ENCODE results near the gene MAVS.

Gene MAVS

GRCh38 chr20:3808544-3808943, 38.1 kb upstream of the MAVS start:
- Mint-ChIP-seq H3K36me3 (peaks cover 19% of the 10 kb centered on the region), H3K27me3 (no peaks in the 10 kb centered on the region), H3K9me3 (no peaks in the 10 kb centered on the region), H3K4me1 (peaks cover 21% of the 10 kb centered on the region), H3K4me3 (no peak overlapping the region), H3K27ac (no peak overlapping the region)
- DNase-seq (ENCODE audit: low spot score in 2 of 2): no peak
- ATAC-seq (ENCODE audit: low read depth): no peak

- H3K27ac Mint-ChIP-seq: peak overlapping the region; percentile 63
- no peaks in the 10 kb centered on the region for H3K36me3 Mint-ChIP-seq
- peak overlapping the region; percentile 67 for H3K4me3 Mint-ChIP-seq
- H3K4me1 Mint-ChIP-seq: peaks cover 14% of the 10 kb centered on the region
- no peaks in the 10 kb centered on the region for H3K9me3 Mint-ChIP-seq
- H3K27me3 Mint-ChIP-seq: peaks cover 4% of the 10 kb centered on the region
- DNase-seq (ENCODE audit: low spot score in 2 of 2) (no peak), ATAC-seq (ENCODE audit: low read depth) (peak; percentile 66)
These were observed 35.0 kb upstream of the MAVS start for GRCh38 chr20:3811467-3812258.

- peak overlapping the region; percentile 63 for H3K27ac Mint-ChIP-seq
- H3K9me3 Mint-ChIP-seq: no peaks in the 10 kb centered on the region
- H3K4me3 Mint-ChIP-seq: no peak overlapping the region
- ATAC-seq (ENCODE audit: low read depth) (no peak), DNase-seq (ENCODE audit: low spot score in 2 of 2) (no peak)
- H3K36me3 Mint-ChIP-seq: no peaks in the 10 kb centered on the region
- H3K4me1 Mint-ChIP-seq: peaks cover 14% of the 10 kb centered on the region
- H3K27me3 Mint-ChIP-seq: peaks cover 4% of the 10 kb centered on the region
These were observed 34.4 kb upstream of the MAVS start for GRCh38 chr20:3812259-3812681.

GRCh38 chr20:3812975-3813847, 33.4 kb upstream of the MAVS start:
- H3K4me1 Mint-ChIP-seq: peaks cover 14% of the 10 kb centered on the region
- H3K4me3 Mint-ChIP-seq: no peak overlapping the region
- ATAC-seq (ENCODE audit: low read depth): no peak
- no peaks in the 10 kb centered on the region for H3K36me3 Mint-ChIP-seq
- peaks cover 4% of the 10 kb centered on the region for H3K27me3 Mint-ChIP-seq
- H3K9me3 Mint-ChIP-seq: no peaks in the 10 kb centered on the region
- no peak overlapping the region for H3K27ac Mint-ChIP-seq
- DNase-seq (ENCODE audit: low spot score in 2 of 2): no peak

GRCh38 chr20:3813848-3814581, 32.6 kb upstream of the MAVS start:
- no peak overlapping the region for H3K4me3 Mint-ChIP-seq

GRCh38 chr20:3814928-3815495, 31.6 kb upstream of the MAVS start:
- Mint-ChIP-seq H3K4me1 (peaks cover 14% of the 10 kb centered on the region), H3K9me3 (no peaks in the 10 kb centered on the region), H3K27me3 (peaks cover 4% of the 10 kb centered on the region), H3K36me3 (no peaks in the 10 kb centered on the region), H3K27ac (no peak overlapping the region), H3K4me3 (no peak overlapping the region)
- ATAC-seq (ENCODE audit: low read depth): no peak
- DNase-seq (ENCODE audit: low spot score in 2 of 2): no peak

More at GRCh38 chr20:3813848-3814581, 32.6 kb upstream of the MAVS start:
- Mint-ChIP-seq H3K27ac (no peak overlapping the region), H3K4me1 (peaks cover 14% of the 10 kb centered on the region), H3K9me3 (no peaks in the 10 kb centered on the region), H3K36me3 (no peaks in the 10 kb centered on the region), H3K27me3 (peaks cover 4% of the 10 kb centered on the region)
- no peak for DNase-seq (ENCODE audit: low spot score in 2 of 2)
- ATAC-seq (ENCODE audit: low read depth): no peak

GRCh38 chr20:3815703-3816315, 30.8 kb upstream of the MAVS start:
- Mint-ChIP-seq H3K4me3 (no peak overlapping the region), H3K9me3 (no peaks in the 10 kb centered on the region), H3K36me3 (no peaks in the 10 kb centered on the region), H3K27me3 (peaks cover 4% of the 10 kb centered on the region), H3K27ac (no peak overlapping the region), H3K4me1 (peaks cover 14% of the 10 kb centered on the region)
- ATAC-seq (ENCODE audit: low read depth): no peak
- DNase-seq (ENCODE audit: low spot score in 2 of 2): no peak

- no peaks in the 10 kb centered on the region for H3K9me3 Mint-ChIP-seq
- H3K4me3 Mint-ChIP-seq: no peak overlapping the region
- H3K27ac Mint-ChIP-seq: peak overlapping the region; percentile 45
- H3K36me3 Mint-ChIP-seq: peaks cover 2% of the 10 kb centered on the region
- peaks cover 5% of the 10 kb centered on the region for H3K4me1 Mint-ChIP-seq
- peaks cover 4% of the 10 kb centered on the region for H3K27me3 Mint-ChIP-seq
- DNase-seq (ENCODE audit: low spot score in 2 of 2): no peak
- no peak for ATAC-seq (ENCODE audit: low read depth)
These were observed 28.2 kb upstream of the MAVS start for GRCh38 chr20:3818155-3819151.

- no peak for DNase-seq (ENCODE audit: low spot score in 2 of 2)
- Mint-ChIP-seq H3K9me3 (no peaks in the 10 kb centered on the region), H3K27me3 (peaks cover 4% of the 10 kb centered on the region), H3K27ac (peak overlapping the region; percentile 95), H3K4me1 (peaks cover 5% of the 10 kb centered on the region), H3K4me3 (peak overlapping the region; percentile 88), H3K36me3 (peaks cover 3% of the 10 kb centered on the region)
- no peak for ATAC-seq (ENCODE audit: low read depth)
These were observed 27.1 kb upstream of the MAVS start for GRCh38 chr20:3819411-3820047.

- peaks cover 3% of the 10 kb centered on the region for H3K27me3 Mint-ChIP-seq
- H3K4me3 Mint-ChIP-seq: peak within 1 kb of the TSS; percentile 88
- DNase-seq (ENCODE audit: low spot score in 2 of 2) (peak; percentile 92 to 97), ATAC-seq (ENCODE audit: low read depth) (peak; percentile 82)
- peak within 1 kb of the TSS; percentile 95 for H3K27ac Mint-ChIP-seq
- H3K4me1 Mint-ChIP-seq: peaks cover 5% of the 10 kb centered on the region
- peaks cover 5% of the 10 kb centered on the region for H3K36me3 Mint-ChIP-seq
- no peaks in the 10 kb centered on the region for H3K9me3 Mint-ChIP-seq
These were observed 26.4 kb upstream of the MAVS start, which contains the start of gene AP5S1 for GRCh38 chr20:3820048-3820900. Gene AP5S1, plus strand, starts transcription at chr20:3820547. Its CDS starts 1,571 bp downstream, at chr20:3822118.

- peaks cover 4% of the 10 kb centered on the region for H3K4me1 Mint-ChIP-seq
- no peaks in the 10 kb centered on the region for H3K9me3 Mint-ChIP-seq
- peak overlapping the region; percentile 95 for H3K27ac Mint-ChIP-seq
- ATAC-seq (ENCODE audit: low read depth): no peak
- H3K4me3 Mint-ChIP-seq: peak overlapping the region; percentile 88
- peaks cover 6% of the 10 kb centered on the region for H3K36me3 Mint-ChIP-seq
- no peak for DNase-seq (ENCODE audit: low spot score in 2 of 2)
- H3K27me3 Mint-ChIP-seq: peaks cover 2% of the 10 kb centered on the region
These were observed 25.5 kb upstream of the MAVS start for GRCh38 chr20:3820901-3821727.
